K562 (cell line): ENCODE results near the gene FH. TPM values are rescaled to one million over a fixed set of nuclear protein-coding genes. Genes with fewer than 3 reads are reported as not detected.

Experiments
- ATAC-seq: fragments of 200-7000 bp; cut with Tn5 transposase; 3 replicates; pipeline ENCODE4 v1.9.1; 2020; ENCODE audit warnings: moderate library complexity
- BruUV-seq: library from RNA; stranded (reverse); fragments of 400-500 nt; replicated peaks from 2 replicates; lab custom pipeline; 2021; lab: Mats Ljungman, UMichigan
- CTCF ChIA-PET: fragments of 300-600 bp; formaldehyde crosslinking; extraction: SDS; loops from one replicate; lab custom pipeline; 2021; ENCODE audit warnings: low intra/inter-chr PET ratio; lab: Yijun Ruan, JAX
- POLR2A ChIA-PET: fragments of 300-600, 350-650 bp; sonication (Branson Sonifier 250); formaldehyde crosslinking; extraction: SDS; loops from one replicate; lab custom pipeline; 2021; ENCODE audit warnings: antibody characterized with exemption, inconsistent platforms; lab: Yijun Ruan, JAX
- DNase-seq, 4 experiments: peaks; one replicate each; pipeline versions ENCODE4 v3.0.0 to v3.0.0-alpha.2; 2011 to 2018; ENCODE audit warnings: low spot score in 3 of 4, mixed read lengths in 3 of 4; ENCODE audit errors: extremely low read depth in 1 of 4
- FAIRE-seq: peaks from 2 replicates; lab custom pipeline; 2011; peaks lifted over from hg19 to GRCh38; lab: Jason Lieb, UNC
- H2AFZ ChIP-seq: 2 replicates; pipeline ENCODE4 v1.6.0; 2011; ENCODE audit warnings: low read depth, low read length, control low read depth, inconsistent platforms
- H3K27ac ChIP-seq: fragments of 200-600 bp; 3 replicates; pipeline ENCODE4 v1.8.0; 2011; ENCODE audit warnings: low read depth, mild to moderate bottlenecking, control low read depth, inconsistent platforms, low read length, moderate library complexity, mixed read lengths; ENCODE audit errors: extremely low read depth
- H3K27me3 ChIP-seq, 2 experiments: fragments of 300-600 bp in 1 of 2; 2 replicates in 1 of 2; 3 replicates in 1 of 2; pipeline versions ENCODE4 v1.6.0 to v1.8.0; 2011; ENCODE audit warnings: inconsistent platforms in 2 of 2, low read length in 2 of 2, mild to moderate bottlenecking in 1 of 2, mixed read lengths in 1 of 2, moderate library complexity in 1 of 2; ENCODE audit not compliant: control insufficient read depth in 2 of 2, insufficient read depth in 2 of 2
- H3K36me3 ChIP-seq: fragments of 300-600 bp; 3 replicates; pipeline ENCODE4 v1.8.0; 2011; ENCODE audit warnings: mild to moderate bottlenecking, low read length, inconsistent platforms; ENCODE audit not compliant: control insufficient read depth, insufficient read depth
- H3K4me1 ChIP-seq, 2 experiments: fragments of 200-600 bp in 1 of 2; replicated peaks in 1 of 2; 2 replicates in 1 of 2; 3 replicates in 1 of 2; pipeline versions ENCODE4 v1.5.1 to v1.8.0; 2011; ENCODE audit warnings: inconsistent platforms in 2 of 2, low read length in 2 of 2, mild to moderate bottlenecking in 1 of 2, mixed read lengths in 1 of 2, moderate library complexity in 1 of 2; ENCODE audit not compliant: control insufficient read depth in 2 of 2, insufficient read depth in 2 of 2
- H3K4me2 ChIP-seq: 2 replicates; pipeline ENCODE4 v1.6.1; 2011; ENCODE audit warnings: low read length, control low read depth, inconsistent platforms, mixed read lengths; ENCODE audit not compliant: insufficient read depth
- H3K4me3 ChIP-seq: fragments of 200-600 bp; sonication (generic), shearing (Covaris generic); 2 replicates; pipeline ENCODE4 v1.5.1; 2016; ENCODE audit warnings: control low read depth, inconsistent platforms
- H3K79me2 ChIP-seq: fragments of 200-600 bp; 3 replicates; pipeline ENCODE4 v1.8.0; 2011; ENCODE audit warnings: low read length, inconsistent platforms; ENCODE audit not compliant: control insufficient read depth, insufficient read depth
- H3K9ac ChIP-seq, 2 experiments: 2 replicates each; pipeline versions ENCODE4 v1.6.0 to v1.6.1; 2011; ENCODE audit warnings: low read depth in 2 of 2, low read length in 2 of 2, control low read depth in 1 of 2, inconsistent platforms in 1 of 2, mild to moderate bottlenecking in 1 of 2, mixed read lengths in 1 of 2; ENCODE audit not compliant: insufficient read depth in 1 of 2
- H3K9me1 ChIP-seq: one replicate; pipeline ENCODE4 v1.6.0; 2011; ENCODE audit warnings: inconsistent platforms, mild to moderate bottlenecking, low read length, moderate library complexity; ENCODE audit not compliant: control insufficient read depth, insufficient read depth
- H3K9me3 ChIP-seq: replicated peaks from 2 replicates; pipeline ENCODE4 v1.5.1; 2011; ENCODE audit warnings: low read depth, low read length, inconsistent platforms; ENCODE audit not compliant: control insufficient read depth, insufficient read depth
- H4K20me1 ChIP-seq: replicated peaks from 2 replicates; pipeline ENCODE4 v1.6.1; 2011; ENCODE audit warnings: low read length, inconsistent platforms, mixed read lengths; ENCODE audit not compliant: control insufficient read depth, insufficient read depth
- BHLHE40 ChIP-seq: IDR thresholded peaks from 2 replicates; pipeline ENCODE4 v1.6.1; 2011; ENCODE audit warnings: low read length, improper control_type of control experiment
- CBX8 ChIP-seq: fragments of 200-600 bp; sonication (generic); IDR thresholded peaks from 2 replicates; pipeline ENCODE4 v1.6.1; 2012; ENCODE audit warnings: borderline replicate concordance, mixed run types, low read depth, mild to moderate bottlenecking, moderate library complexity, mixed read lengths, low read length, control low read depth, inconsistent platforms; ENCODE audit not compliant: poor library complexity, severe bottlenecking; ENCODE audit errors: extremely low read depth
- CSDE1 ChIP-seq, 2 experiments: fragments of 450-650 bp; IDR thresholded peaks; 2 replicates each; pipeline ENCODE4 v1.6.1; 2016; ENCODE audit warnings: mild to moderate bottlenecking in 1 of 2
- MCM2 ChIP-seq: fragments of 450-650 bp; IDR thresholded peaks from 2 replicates; pipeline ENCODE4 v1.6.1; 2017; ENCODE audit warnings: low read depth, mild to moderate bottlenecking
- SMC3 ChIP-seq: conservative IDR thresholded peaks from 2 replicates; pipeline ENCODE4 v1.6.1; 2011; ENCODE audit warnings: low read depth, low read length, improper control_type of control experiment; ENCODE audit not compliant: insufficient read depth
- ZNF512 ChIP-seq: IDR thresholded peaks from 2 replicates; pipeline ENCODE4 v1.6.1; 2016; ENCODE audit warnings: missing genetic modification characterization, missing compliant biosample characterization
- WGBS: fragments of 100-300 bp; shearing (Covaris generic); methylation state at CpG from one replicate; pipeline ENCODE4 v1.1.6; 2016; ENCODE audit warnings: low coverage, mixed read lengths; ENCODE audit not compliant: insufficient coverage; ENCODE audit errors: missing lambda C conversion rate; 5-methylcytosine and 5-hydroxymethylcytosine counted together
- in situ Hi-C: fragments of 300-500 bp; cut with MboI; formaldehyde crosslinking; loops from 4 replicates; pipeline ENCODE4 v1.15.0; 2018; ENCODE audit warnings: inconsistent platforms, mixed read lengths
- intact Hi-C: fragments of 100-400 bp; cut with micrococcal nuclease; formaldehyde crosslinking; loops from 2 replicates; pipeline ENCODE4 v1.14.2; 2022
- polyA plus RNA-seq, 8 experiments: library from polyadenylated mRNA; depleted of rRNA in 4 of 8; stranded (reverse) in 5 of 8; unstranded in 3 of 8; fragments of >200 nt; fragmentation: Nextera tagmentation in 2 of 8; fragmentation: Illumina TruSeq in 1 of 8; extraction: Ambion mirVana in 2 of 8; extraction: Trizol in 1 of 8; gene quantifications; 2 replicates each; pipeline versions ENCODE4 v1.2.1 to v1.2.3, GENCODE V29; 2011 to 2014; ENCODE audit warnings: inconsistent platforms in 1 of 8, missing spikeins in 1 of 8
- total RNA-seq, 7 experiments: library from RNA; depleted of rRNA in 6 of 7; stranded (reverse); fragments of >200 nt in 6 of 7; fragmentation: Illumina TruSeq in 2 of 7; extraction: Trizol in 2 of 7; gene quantifications; 2 replicates each; pipeline versions ENCODE4 v1.2.1 to v1.2.3, GENCODE V29; 2011 to 2021; ENCODE audit warnings: low replicate concordance in 1 of 7

The FH gene
- total and polyA plus RNA-seq, 9 of the 15 experiments (the other 6 are each of a cell fraction or from before 2014, with no cell fraction given), result 117 to 240 (median 211) TPM

- no peaks in the 10 kb centered on the region for H3K9me3 ChIP-seq
- peaks cover 10 to 13% of the 10 kb centered on the region in 2 experiments; a peak in 4 of 5 replicates for H3K27me3 ChIP-seq
- H3K4me2 ChIP-seq, result no peak overlapping the region
- ATAC-seq, result no peak
- in situ Hi-C loops, result no loop called here
- no peaks in the 10 kb centered on the region for H3K79me2 ChIP-seq
- ChIA-PET CTCF (no interaction called here), POLR2A (interaction anchor here (1.4 kb wide), 1 partner anchor 69 kb away, joined by 3 read pairs; no protein-coding TSS in a partner anchor)
- no peak overlapping the region for H2AFZ ChIP-seq
- H4K20me1 ChIP-seq, result no peaks in the 10 kb centered on the region
- intact Hi-C loops, result no loop called here
- H3K27ac ChIP-seq, result no peak overlapping the region
- no peak for DNase-seq
- no peaks in the 10 kb centered on the region for H3K9me1 ChIP-seq
- BruUV-seq, result no TSS peak
- no peak overlapping the region for H3K9ac ChIP-seq
- H3K36me3 ChIP-seq, result no peaks in the 10 kb centered on the region
- TF ChIP-seq ZNF512 (no peak), MCM2 (no peak), BHLHE40 (no peak), SMC3 (no peak), CBX8 (peak; percentile 63), CSDE1 (IDR thresholded peaks at IDR 0.05) (no peak)
- no peak for FAIRE-seq
- no peaks in the 10 kb centered on the region for H3K4me1 ChIP-seq
- 3% methylated on average over 4 of the region's 4 CpGs for WGBS
- no peak overlapping the region for H3K4me3 ChIP-seq
Observed at GRCh38 chr1:241560146-241560848, 40.7 kb upstream of the FH start.
